Measurements from ENCODE around the gene RYR1. TPM values are rescaled to one million over a fixed set of nuclear protein-coding genes. Genes with fewer than 3 reads are reported as not detected.
A peak's percentile ranks its signal among the peaks of the same experiment; 100 is the strongest.
"Not testable (repeated sequence)": the region's sequence is repeated elsewhere in the genome, so short reads cannot be mapped to it uniquely, and the experiment has no call there.

The RYR1 gene
- total RNA-seq, 1 donor from 2014 or later, result 4.9 TPM

DNA sequence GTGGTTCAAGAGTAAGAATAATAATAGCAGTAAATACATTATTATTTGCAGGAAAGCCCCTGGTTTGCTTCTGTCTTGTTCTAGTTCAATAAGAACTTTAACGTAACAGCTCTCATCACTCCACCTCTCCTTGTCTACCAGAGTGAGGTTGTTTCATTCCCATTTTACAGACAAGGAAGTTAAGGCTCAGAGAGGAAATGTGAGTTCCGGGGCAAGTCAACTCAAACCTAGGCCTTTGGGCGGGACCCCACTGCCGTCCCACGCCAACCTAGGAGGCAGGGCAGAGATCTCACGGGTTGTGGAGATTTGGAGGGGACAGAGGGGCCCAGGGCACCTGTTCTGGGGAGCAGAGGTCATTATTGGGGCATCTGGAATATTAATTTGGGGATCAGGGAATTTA lies 182.8 kb downstream of the RYR1 start:
- DNase-seq (ENCODE audit: low spot score), result no peak

DNA sequence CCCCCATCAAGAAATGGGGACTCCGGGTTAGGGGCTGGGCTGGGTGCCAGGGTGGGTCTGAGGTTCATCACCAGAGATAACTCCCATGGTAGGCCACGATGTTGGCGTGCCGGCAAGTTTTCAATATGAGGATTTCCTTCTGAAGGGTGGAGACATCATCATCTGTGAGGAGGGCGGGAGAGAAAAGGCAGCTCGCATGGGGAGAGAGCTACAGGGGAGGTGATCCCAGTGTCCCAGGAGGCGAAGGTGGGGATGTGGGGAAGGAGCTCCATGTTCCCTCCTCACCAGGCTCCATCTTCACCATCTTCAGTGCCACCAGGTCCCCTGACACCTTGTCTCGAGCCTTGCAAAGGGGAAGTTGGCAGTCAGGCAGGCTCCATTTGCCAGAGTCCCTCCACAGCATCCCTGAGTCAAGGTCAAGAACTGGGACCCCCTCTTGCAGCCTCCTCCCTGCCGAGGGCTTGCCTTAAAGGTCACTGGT lies 183.8 kb downstream of the RYR1 start:
- no peak for DNase-seq (ENCODE audit: low spot score)

DNA sequence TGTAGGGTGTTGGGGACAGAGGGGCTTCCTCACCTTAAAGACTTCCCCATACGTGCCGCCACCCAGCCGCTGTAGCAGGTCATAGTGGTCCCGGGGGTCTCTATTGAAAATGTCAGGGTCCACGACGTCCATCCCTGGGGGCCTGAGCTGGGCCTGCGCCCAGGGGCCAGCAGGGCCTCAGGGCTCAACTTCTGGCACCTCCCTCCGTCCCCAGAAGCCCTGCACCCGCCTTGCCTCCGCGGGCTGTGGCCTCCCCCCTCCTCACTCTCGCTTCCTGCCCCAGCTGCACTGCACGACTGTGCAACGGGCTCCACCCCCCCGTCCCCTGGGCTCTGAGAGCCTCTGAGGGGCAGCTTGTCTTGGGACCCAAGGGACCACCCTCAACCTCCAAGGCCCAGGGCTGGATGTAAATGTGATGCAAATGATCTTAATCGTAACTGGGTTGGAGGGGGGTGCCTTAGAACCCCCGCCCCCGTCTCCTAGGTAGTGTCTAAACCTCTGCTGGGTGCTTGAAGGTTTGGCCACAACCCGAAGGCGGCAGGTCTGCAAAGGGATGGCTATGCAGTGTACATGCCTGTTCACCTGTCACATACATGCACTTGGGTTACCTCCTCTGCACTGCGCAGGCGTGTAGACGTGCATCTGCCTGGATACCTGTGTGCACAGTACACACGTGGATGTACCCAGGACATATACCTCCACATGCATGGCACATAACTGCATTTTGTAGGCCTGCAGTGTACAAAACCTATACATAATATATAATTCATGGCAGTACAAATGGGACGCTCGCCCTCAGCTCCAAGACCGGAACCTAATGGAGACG lies 184.5 kb downstream of the RYR1 start, which contains the start of gene MAP4K1:
Gene MAP4K1, minus strand, starts transcription at position 190 of the 826 bp plus-strand sequence. Its CDS starts 58 bp downstream, at position 132.
- no peak for DNase-seq (ENCODE audit: low spot score)

DNA sequence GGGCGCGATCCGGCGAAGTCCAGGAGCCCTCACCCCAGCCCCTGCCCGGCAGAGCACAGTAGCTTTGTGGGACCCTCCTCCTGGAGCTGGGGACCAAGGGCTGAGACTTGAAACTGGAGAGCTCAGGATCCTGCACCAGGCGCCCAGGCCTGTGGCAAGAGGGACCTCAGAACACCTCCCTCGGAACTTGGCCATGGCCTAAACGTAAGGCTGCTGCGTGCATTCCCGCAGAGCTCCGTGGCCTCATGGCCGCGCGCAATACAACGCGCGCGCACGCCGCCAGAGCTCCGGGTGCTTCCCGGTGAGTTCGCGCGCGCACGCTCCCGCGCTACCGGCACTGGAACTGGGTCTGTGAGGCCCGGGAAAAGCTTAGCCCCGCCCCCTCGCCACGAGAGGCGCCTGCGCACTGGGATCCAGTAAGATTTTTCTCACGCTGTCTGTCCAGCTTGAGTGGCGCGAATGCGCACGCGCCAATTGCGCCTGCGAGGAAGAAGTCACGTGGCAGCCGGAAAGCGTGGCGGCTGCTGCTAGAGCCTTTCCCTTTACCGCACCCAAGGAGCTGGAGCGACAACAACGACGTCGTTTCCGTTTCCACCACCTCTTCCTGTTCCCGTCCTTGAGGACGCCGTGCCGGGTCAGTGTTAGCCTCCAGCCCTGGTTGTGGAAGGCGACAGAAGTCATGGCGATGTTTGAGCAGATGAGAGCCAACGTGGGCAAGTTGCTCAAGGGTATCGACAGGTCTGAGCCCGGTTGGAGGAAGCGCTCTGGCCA lies 185.3 kb downstream of the RYR1 start, which contains the start of gene EIF3K:
Gene EIF3K, plus strand, starts transcription at position 599 of the 771 bp plus-strand sequence. Its CDS starts 81 bp downstream, at position 680.
- peak; percentile 99 for DNase-seq (ENCODE audit: low spot score)

DNA sequence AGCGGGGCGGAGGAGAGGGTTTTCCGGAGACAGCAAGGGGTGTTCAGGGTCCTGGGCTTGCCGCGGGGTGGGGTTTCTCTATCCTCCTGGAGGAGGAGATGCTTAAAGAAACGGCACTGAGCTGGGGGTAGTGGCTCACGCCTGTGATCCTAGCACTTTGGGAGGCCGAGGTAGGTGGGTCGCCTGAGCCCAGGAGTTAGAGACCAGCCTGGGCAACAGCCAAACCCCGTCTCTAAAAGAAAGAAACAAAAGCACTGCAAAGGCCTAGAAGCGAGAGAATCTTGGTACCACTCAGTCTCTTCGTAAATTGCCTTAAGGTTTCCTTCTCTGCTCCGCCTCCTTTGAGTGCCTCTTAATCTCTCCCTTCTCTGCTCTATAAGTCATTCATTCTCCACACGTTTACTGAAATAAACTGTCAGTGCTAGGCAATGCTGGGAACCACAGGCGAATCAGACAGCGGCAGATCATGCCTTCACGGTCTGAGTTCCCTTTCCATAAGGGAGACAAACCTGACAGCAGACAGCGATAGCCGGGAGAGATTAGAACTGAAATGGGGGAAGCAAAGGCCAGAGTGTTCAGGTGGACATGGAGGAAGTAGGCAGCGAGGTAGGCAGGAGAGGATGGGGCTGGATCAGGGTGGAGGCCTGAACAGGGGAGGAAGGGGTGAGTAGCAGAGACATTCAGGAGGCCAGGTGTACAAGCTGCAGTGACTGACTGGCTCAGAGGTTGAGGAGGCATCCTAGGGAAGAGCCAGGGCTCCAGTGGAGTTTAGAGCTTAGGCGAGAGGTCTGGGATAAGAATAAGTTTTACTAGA lies 186.1 kb downstream of the RYR1 start:
- DNase-seq (ENCODE audit: low spot score), result no peak

DNA sequence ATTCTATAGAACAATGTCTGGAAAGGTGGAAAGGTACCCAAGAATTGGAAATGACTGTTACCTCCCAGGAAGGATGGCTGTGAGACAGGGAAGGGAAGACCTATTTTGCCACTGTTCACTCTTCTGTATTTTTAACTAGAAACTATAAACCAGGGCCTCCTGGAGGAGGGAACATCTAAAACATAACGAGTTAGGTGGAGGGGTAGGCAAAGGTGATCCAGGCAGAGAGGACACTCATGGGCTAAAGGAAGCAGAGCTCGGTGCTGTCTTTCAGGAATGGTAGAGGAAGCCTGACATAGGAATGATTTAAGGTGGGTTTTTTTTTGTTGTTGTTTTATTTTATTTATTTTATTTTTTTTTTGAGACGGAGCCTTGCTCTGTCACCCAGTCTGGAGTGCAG lies 191.3 kb downstream of the RYR1 start:
- no peak for DNase-seq (ENCODE audit: low spot score)

DNA sequence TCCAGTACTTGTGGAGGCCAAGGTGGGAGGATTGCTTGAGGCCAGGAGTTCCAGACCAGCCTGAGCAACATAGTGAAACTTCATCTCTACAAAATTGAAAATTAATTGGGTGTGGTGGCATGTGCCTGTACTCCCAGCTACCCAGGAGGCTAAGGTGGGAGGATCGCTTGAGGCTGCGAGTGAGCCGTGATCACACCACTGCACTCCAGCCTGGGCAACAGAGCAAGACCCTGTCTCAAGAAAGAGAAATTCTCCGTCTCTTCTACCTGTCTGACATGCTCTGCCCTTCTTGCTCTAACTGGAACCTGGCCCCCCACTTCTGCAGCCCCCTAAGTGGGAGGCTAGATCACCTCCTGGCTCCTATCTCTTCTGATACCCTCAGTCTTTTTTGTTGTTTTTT lies 192.9 kb downstream of the RYR1 start:
- DNase-seq (ENCODE audit: low spot score), result no peak

DNA sequence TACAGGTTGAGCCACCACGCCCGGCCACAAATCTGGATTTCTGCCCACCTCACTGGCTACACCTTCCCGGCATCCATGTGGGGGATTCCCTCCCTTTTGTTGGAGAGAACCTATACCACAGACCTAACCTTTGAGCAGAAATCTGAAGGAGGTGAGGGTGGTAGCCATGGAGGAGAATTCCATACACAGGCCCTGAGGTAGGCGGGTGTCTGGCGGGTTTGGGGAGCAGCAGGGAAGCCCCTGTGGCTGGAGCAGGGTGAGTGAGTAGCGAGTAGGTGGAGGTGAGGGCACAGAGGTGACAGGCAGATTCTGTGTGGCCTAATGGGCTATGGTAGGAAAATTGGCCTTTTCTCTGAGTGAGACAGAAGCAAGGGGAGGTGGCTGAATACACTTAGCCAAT lies 196.1 kb downstream of the RYR1 start:
- no peak for DNase-seq (ENCODE audit: low spot score)

DNA sequence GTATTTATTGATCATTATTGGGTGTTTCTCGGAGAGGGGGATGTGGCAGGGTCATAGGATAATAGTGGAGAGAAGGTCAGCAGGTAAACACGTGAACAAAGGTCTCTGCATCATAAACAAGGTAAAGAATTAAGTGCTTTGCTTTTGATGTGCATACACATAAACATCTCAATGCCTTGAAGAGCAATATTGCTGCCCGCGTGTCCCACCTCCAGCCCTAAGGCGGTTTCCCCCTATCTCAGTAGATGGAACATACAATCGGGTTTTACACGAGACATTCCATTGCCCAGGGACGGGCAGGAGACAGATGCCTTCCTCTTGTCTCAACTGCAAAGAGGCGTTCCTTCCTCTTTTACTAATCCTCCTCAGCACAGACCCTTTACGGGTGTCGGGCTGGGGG lies 197.8 kb downstream of the RYR1 start:
- not testable (repeated sequence) for DNase-seq (ENCODE audit: low spot score)

DNA sequence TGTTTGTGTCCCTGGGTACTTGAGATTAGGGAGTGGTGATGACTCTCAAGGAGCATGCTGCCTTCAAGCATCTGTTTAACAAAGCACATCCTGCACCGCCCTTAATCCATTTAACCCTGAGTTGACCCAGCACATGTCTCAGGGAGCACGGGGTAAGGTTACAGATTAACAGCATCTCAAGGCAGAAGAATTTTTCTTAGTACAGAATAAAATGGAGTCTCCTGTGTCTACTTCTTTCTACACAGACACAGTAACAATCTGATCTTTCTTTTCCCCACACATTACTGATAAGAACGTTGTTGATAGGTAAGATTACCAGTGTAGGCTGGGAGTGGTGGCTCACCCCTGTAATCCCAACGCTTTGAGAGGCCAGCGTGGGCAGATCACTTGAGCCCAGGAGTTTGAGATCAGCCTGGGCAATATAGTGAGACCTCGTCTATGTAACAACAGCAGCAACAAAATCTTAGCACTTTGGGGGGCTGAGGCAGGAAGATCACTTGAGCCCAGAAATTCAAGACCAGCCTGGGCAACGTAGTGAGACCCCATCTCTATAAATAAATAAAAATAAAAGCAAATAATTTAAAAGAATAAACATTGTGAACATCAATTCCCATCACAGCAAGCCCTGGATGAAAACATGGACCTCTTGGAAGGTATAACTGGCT lies 198.5 kb downstream of the RYR1 start:
- not testable (repeated sequence) for DNase-seq (ENCODE audit: low spot score)

DNA sequence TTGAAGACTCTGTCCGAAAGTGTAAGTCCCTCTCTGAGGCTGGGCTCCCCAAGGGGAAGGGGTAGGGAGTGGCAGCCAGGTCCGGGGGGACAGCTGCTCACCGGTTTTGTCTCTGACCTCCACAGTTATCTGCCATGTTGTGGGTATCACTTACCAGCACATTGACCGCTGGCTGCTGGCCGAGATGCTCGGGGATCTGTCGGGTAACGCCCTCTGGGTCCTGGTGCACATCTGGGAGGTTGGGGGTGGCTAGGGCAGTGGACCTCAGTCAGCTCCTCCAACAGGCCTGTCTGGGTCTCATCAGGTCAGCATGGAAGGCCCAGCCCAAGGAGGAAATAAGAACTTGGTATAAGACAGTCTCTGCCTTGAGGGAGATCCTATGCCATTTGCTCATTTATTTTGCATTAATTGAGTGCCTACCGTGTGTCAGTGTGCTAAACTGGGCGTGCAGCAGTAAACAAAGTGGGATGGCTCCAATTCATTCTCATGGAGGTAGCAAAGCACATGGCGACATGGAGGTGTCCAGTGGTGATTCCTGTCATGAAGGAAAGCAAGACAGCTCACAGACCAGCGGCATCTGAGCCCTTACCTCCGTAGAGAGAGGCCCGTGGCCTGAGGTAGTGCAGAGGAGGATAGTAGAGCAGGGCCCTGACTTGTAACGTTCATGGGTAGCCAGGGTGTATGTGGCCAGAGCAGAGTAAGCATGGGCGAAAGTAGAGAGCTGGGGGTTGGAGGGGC lies 199.2 kb downstream of the RYR1 start:
- DNase-seq (ENCODE audit: low spot score), result no peak

DNA sequence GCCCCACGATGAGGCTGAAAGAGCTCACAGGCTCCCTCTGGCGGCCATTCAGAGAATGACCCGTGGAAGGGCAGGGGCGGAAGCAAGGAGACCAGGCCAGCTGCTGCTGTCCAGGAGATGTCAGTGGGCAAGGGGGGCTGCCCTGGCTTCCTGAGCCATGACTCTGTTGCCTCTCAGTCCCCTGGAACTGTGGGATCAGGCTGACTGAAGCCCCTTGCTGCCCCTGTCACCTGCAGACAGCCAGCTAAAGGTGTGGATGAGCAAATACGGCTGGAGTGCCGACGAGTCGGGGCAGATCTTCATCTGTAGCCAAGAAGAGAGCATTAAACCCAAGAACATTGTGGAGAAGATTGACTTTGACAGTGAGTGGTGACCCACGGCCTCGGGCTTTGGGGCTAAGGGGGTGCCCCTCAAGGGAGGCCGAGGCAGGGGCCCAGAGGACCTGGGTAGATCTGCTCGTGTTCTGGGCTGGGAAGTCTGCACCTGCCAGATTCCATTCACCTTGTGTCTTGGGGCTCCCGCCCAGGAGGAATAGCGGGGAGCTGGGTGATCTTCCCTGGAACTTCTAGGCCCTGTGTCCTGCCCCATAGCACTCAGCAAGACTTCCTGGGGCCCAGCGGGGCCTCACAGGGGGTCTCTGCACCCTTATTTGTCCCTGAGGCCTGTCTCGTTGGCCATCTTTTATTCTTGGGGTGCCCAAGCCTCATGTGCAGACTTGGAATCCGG lies 201.4 kb downstream of the RYR1 start:
- DNase-seq (ENCODE audit: low spot score), result peak; percentile 76

DNA sequence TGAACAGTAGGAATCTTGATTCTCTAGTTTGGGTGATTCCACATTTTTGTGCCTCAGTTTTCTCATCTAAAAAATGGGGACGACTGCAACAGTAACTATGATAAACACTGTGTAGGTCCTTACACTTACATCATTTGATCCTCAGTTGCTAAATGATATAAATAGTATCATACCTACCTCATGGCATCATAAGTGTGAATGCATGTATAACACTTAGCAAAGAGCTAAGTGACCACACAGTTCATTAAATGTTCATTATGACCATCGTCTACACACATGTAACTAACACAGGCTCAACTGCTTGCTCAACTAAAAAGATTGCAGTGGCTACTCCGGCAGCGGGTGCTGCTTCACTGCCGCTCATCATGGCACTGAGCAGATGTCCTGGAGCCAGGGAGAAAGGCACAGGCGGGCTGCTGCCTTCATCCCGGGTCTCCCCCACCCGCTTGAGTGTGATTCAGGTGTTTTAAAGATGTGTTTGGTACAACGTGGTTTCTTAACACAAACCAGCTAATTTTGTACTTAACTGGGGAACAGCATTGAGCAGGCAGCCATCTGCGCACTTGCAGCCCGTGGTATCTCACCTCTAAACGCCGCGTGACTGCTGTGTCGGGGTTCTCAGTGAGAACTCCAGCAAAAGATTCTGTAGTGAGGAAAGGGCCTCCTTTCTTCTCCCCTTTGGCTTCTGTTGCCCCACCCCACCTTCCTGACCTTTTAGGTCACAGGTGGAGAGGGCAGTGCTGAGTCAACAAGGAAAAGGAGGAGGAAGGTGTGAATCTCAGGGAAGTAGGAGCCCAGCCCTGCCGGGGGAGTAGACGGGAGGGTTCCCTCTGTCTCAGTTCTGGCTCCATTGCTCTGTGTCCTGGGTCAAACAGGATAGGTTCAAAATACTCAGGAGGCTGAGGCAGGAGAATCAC lies 202.2 kb downstream of the RYR1 start:
- DNase-seq (ENCODE audit: low spot score), result no peak

Other genes with a start within 250 kb of the RYR1 start
- gene DPF1, start 209.5 kb upstream of the RYR1 start, total RNA-seq, result 0.12 TPM
- 180 TPM for gene PPP1R14A, start 177.3 kb upstream of the RYR1 start, total RNA-seq
- 567 TPM for gene SPINT2, start 169.1 kb upstream of the RYR1 start, total RNA-seq
- 77.7 TPM for gene C19orf33, start 129.4 kb upstream of the RYR1 start, total RNA-seq
- gene YIF1B, start 117.7 kb upstream of the RYR1 start, total RNA-seq, result 31.6 TPM
- gene KCNK6, start 113.8 kb upstream of the RYR1 start, total RNA-seq, result 21.5 TPM
- 11.9 TPM for gene CATSPERG, start 97.9 kb upstream of the RYR1 start, total RNA-seq
- gene PSMD8, start 59.1 kb upstream of the RYR1 start, total RNA-seq, result 112 TPM
- gene GGN, start 45.7 kb upstream of the RYR1 start, total RNA-seq, result 1.8 TPM
- gene SPRED3, start 45.0 kb upstream of the RYR1 start, total RNA-seq, result 3.4 TPM
- 35.2 TPM for gene FAM98C, start 30.6 kb upstream of the RYR1 start, total RNA-seq
- 3.5 TPM for gene RASGRP4, start 7.5 kb upstream of the RYR1 start, total RNA-seq
- 8.2 TPM for gene MAP4K1, start 184.3 kb downstream of the RYR1 start, total RNA-seq
- 233 TPM for gene EIF3K, start 185.5 kb downstream of the RYR1 start, total RNA-seq
- gene ACTN4, start 214.0 kb downstream of the RYR1 start, total RNA-seq, result 628 TPM